ENCODE results near the gene SOX18. TPM values are rescaled to one million over a fixed set of nuclear protein-coding genes. Genes with fewer than 3 reads are reported as not detected.

The SOX18 gene
- total and polyA plus RNA-seq, 2 of the 13 experiments (the other 11 are each of a cell fraction or from before 2014, with no cell fraction given), result 1.6 to 1.9 TPM

- TF ChIP-seq MEF2D (CRISPR knock-in tag; IDR thresholded peaks at IDR 0.05), result peak; percentile 60; the same call in 1 of the 2 replicates
- TF ChIP-seq DRAP1 (CRISPR knock-in tag; IDR thresholded peaks at IDR 0.05), result peak; percentile 94
- TF ChIP-seq FUBP1 (CRISPR knock-in tag; IDR thresholded peaks at IDR 0.05; ENCODE audit: borderline replicate concordance), result no peak
- TF ChIP-seq KDM2A (CRISPR knock-in tag; IDR thresholded peaks at IDR 0.05; ENCODE audit: borderline replicate concordance, low read depth), result peak; percentile 78
- no peak for TF ChIP-seq MATR3 (CRISPR knock-in tag; IDR thresholded peaks at IDR 0.05)
- TF ChIP-seq ZBTB4 (CRISPR knock-in tag; IDR thresholded peaks at IDR 0.05; ENCODE audit: borderline replicate concordance), result no peak
- TF ChIP-seq ZSCAN30 (CRISPR knock-in tag; IDR thresholded peaks at IDR 0.05), result no peak
- peak; percentile 55 for TF ChIP-seq PRDM10 (CRISPR knock-in tag; IDR thresholded peaks at IDR 0.05; ENCODE audit: low read depth)
- TF ChIP-seq CTCF (CRISPR knock-in tag; IDR thresholded peaks at IDR 0.05), result peak; percentile 91
- TF ChIP-seq ZNF543 (CRISPR knock-in tag; IDR thresholded peaks at IDR 0.05), result peak; percentile 92
- peak; percentile 100 for TF ChIP-seq PATZ1 (CRISPR knock-in tag; IDR thresholded peaks at IDR 0.05)
Measured at GRCh38 chr20:64053841-64054661, 4.6 kb upstream of the SOX18 start (continued).

Measured in HepG2 (cell line).